ENCODE data around the gene SOX9. TPM values are rescaled to one million over a fixed set of nuclear protein-coding genes. Genes with fewer than 3 reads are reported as not detected.
A peak's percentile ranks its signal among the peaks of the same experiment; 100 is the strongest.

Gene SOX9
- total and polyA plus RNA-seq, 4 donors, result 0.42 to 1.7 (median 0.99) TPM

DNA sequence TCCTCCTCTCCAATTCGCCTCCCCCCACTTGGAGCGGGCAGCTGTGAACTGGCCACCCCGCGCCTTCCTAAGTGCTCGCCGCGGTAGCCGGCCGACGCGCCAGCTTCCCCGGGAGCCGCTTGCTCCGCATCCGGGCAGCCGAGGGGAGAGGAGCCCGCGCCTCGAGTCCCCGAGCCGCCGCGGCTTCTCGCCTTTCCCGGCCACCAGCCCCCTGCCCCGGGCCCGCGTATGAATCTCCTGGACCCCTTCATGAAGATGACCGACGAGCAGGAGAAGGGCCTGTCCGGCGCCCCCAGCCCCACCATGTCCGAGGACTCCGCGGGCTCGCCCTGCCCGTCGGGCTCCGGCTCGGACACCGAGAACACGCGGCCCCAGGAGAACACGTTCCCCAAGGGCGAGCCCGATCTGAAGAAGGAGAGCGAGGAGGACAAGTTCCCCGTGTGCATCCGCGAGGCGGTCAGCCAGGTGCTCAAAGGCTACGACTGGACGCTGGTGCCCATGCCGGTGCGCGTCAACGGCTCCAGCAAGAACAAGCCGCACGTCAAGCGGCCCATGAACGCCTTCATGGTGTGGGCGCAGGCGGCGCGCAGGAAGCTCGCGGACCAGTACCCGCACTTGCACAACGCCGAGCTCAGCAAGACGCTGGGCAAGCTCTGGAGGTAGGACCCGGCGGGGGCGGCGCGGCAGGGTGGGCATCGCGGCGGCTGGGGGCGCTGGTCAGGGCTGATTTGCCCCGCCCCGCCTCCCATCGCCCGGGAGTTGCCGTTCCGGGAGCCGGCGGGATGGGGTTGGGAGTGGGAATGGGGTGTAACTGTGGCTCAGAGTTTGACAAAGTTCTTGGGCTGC is 567 bp downstream of the SOX9 start:
- TF ChIP-seq, protein P1, sequence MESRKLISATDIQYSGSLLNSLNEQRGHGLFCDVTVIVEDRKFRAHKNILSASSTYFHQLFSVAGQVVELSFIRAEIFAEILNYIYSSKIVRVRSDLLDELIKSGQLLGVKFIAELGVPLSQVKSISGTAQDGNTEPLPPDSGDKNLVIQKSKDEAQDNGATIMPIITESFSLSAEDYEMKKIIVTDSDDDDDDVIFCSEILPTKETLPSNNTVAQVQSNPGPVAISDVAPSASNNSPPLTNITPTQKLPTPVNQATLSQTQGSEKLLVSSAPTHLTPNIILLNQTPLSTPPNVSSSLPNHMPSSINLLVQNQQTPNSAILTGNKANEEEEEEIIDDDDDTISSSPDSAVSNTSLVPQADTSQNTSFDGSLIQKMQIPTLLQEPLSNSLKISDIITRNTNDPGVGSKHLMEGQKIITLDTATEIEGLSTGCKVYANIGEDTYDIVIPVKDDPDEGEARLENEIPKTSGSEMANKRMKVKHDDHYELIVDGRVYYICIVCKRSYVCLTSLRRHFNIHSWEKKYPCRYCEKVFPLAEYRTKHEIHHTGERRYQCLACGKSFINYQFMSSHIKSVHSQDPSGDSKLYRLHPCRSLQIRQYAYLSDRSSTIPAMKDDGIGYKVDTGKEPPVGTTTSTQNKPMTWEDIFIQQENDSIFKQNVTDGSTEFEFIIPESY (IDR thresholded peaks at IDR 0.05), result no peak
- TF ChIP-seq, protein P2, sequence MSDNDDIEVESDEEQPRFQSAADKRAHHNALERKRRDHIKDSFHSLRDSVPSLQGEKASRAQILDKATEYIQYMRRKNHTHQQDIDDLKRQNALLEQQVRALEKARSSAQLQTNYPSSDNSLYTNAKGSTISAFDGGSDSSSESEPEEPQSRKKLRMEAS (IDR thresholded peaks at IDR 0.05), result no peak
- no peak for TF ChIP-seq FOXA1 (IDR thresholded peaks at IDR 0.05)
- peak overlapping the region in 2 of 3 donors; percentile 43 to 57 for H3K4me3 ChIP-seq (ENCODE audit: low read depth in 1 of 3, low read length in 3 of 3)
- H3K9ac ChIP-seq (ENCODE audit: low read depth in 1 of 2, low read length in 2 of 2), result no peak overlapping the region
- no peaks in the 10 kb centered on the region for H3K9me3 ChIP-seq (ENCODE audit: control insufficient read depth in 4 of 4, low read length in 3 of 4)
- no peak for DNase-seq (ENCODE audit: low spot score)
- H3K27me3 ChIP-seq (ENCODE audit: control insufficient read depth in 4 of 4, insufficient read depth in 4 of 4, low read length in 3 of 4), result peaks cover 0 to 19% (median 8%) of the 10 kb centered on the region in 4 donors
- H3K36me3 ChIP-seq (ENCODE audit: control insufficient read depth in 4 of 4, insufficient read depth in 3 of 4, low read depth in 1 of 4, low read length in 3 of 4), result no peaks in the 10 kb centered on the region
- 3% methylated on average over 88 of the region's 88 CpGs for WGBS
- peaks cover 15 to 50% (median 32%) of the 10 kb centered on the region in 4 donors for H3K4me1 ChIP-seq (ENCODE audit: control insufficient read depth in 4 of 4, insufficient read depth in 4 of 4, low read length in 3 of 4)
- peak overlapping the region; percentile 10 to 39 for H3K27ac ChIP-seq (ENCODE audit: low read depth in 1 of 2, low read length in 2 of 2)

DNA sequence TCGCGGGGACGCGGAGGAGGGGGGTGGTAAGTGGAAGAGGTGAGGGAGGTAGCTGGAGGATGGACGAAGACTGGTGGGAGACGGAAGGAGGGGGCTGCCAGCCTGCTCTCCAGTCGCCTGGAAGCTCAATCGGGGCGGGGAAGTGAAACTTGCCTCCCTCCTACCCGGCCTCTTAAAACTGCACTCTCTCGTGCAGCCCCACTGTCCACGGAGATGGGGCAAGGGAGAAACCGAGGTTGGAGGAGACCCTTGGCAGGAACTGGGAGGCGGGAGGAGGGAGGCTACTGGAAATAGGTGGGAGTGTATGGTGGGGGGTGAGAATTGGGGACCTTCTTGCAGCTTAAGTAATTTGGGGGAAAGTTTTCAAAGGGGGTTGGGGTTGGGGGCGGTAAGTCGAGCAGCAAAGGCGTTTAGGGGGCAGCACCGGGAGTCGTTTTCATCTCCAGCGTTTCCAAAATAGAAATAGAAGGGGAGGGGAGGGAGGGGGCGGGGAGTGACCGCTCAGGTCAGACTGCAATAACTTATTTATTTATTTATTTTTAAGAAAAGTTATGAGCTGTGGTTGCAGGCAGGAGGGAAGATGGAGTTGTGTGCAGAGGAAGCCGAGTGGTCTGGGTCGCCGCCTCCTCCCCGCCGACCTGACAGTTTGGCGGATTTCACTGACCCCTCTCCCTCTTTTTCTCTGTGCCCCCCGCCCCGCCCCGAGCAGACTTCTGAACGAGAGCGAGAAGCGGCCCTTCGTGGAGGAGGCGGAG is 1.4 kb downstream of the SOX9 start:
- TF ChIP-seq FOXA2 (IDR thresholded peaks at IDR 0.05) (no peak), GABPA (IDR thresholded peaks at IDR 0.05 in 1 of 2, conservative IDR thresholded peaks at IDR 0.05 in 1 of 2) (no peak)
- peak overlapping the region in 1 of 2 donors; percentile 39 for H3K27ac ChIP-seq (ENCODE audit: low read depth in 1 of 2, low read length in 2 of 2)
- H3K27me3 ChIP-seq (ENCODE audit: control insufficient read depth in 4 of 4, insufficient read depth in 4 of 4, low read length in 3 of 4), result peaks cover 0 to 13% (median 4%) of the 10 kb centered on the region in 4 donors
- no peak for DNase-seq (ENCODE audit: low spot score)
- H3K4me1 ChIP-seq (ENCODE audit: control insufficient read depth in 4 of 4, insufficient read depth in 4 of 4, low read length in 3 of 4), result peaks cover 13 to 42% (median 27%) of the 10 kb centered on the region in 4 donors
- H3K9ac ChIP-seq (ENCODE audit: low read depth in 1 of 2, low read length in 2 of 2), result peak overlapping the region in 1 of 2 donors; percentile 33
- H3K36me3 ChIP-seq (ENCODE audit: control insufficient read depth in 4 of 4, insufficient read depth in 3 of 4, low read depth in 1 of 4, low read length in 3 of 4), result no peaks in the 10 kb centered on the region
- H3K4me3 ChIP-seq (ENCODE audit: low read depth in 1 of 3, low read length in 3 of 3), result peak overlapping the region in 2 of 3 donors; percentile 43 to 57
- 5% methylated on average over 36 of the region's 36 CpGs for WGBS
- H3K9me3 ChIP-seq (ENCODE audit: control insufficient read depth in 4 of 4, low read length in 3 of 4), result no peaks in the 10 kb centered on the region

DNA sequence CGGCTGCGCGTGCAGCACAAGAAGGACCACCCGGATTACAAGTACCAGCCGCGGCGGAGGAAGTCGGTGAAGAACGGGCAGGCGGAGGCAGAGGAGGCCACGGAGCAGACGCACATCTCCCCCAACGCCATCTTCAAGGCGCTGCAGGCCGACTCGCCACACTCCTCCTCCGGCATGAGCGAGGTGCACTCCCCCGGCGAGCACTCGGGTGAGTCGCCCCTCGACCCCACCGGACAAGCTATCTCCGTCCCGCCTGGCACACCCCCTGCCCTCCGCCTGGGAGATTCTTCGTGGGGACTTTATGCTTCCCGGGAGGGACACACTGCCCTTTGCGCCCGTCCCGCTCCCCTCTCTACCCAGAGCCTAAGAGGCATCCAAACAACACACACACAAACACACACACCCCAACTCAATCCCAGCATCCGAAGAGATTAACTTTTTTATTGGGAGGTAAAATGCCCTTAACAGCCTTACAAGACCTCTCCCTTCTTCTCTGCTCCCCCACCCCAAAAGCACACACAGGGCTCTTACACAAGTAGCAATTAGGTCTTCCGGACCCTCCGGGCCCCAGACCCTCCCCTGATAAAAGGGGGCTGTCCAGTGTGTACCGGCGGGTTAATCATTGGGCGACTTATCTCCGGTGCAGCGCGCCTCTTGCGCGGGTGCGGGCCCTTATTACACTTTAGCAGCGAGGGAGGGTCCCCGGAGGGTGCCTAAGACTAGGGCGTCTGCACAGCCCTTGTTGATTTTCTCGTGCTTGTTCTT is 2.1 kb downstream of the SOX9 start:
- H3K9ac ChIP-seq (ENCODE audit: low read depth in 1 of 2, low read length in 2 of 2), result peak overlapping the region in 1 of 2 donors; percentile 14
- 15% methylated on average over 48 of the region's 48 CpGs for WGBS
- H3K36me3 ChIP-seq (ENCODE audit: control insufficient read depth in 4 of 4, insufficient read depth in 3 of 4, low read depth in 1 of 4, low read length in 3 of 4), result no peaks in the 10 kb centered on the region
- peaks cover 7 to 35% (median 22%) of the 10 kb centered on the region in 4 donors for H3K4me1 ChIP-seq (ENCODE audit: control insufficient read depth in 4 of 4, insufficient read depth in 4 of 4, low read length in 3 of 4)
- no peak overlapping the region for H3K27ac ChIP-seq (ENCODE audit: low read depth in 1 of 2, low read length in 2 of 2)
- H3K9me3 ChIP-seq (ENCODE audit: control insufficient read depth in 4 of 4, low read length in 3 of 4), result no peaks in the 10 kb centered on the region
- H3K4me3 ChIP-seq (ENCODE audit: low read depth in 1 of 3, low read length in 3 of 3), result peak overlapping the region in 1 of 3 donors; percentile 57
- no peak for DNase-seq (ENCODE audit: low spot score)
- peaks cover 0 to 9% (median 4%) of the 10 kb centered on the region in 4 donors for H3K27me3 ChIP-seq (ENCODE audit: control insufficient read depth in 4 of 4, insufficient read depth in 4 of 4, low read length in 3 of 4)
- TF ChIP-seq HNF4A (conservative IDR thresholded peaks at IDR 0.05) (no peak), NR2F2 (IDR thresholded peaks at IDR 0.05) (no peak), TAF1 (conservative IDR thresholded peaks at IDR 0.05) (no peak), RAD21 (IDR thresholded peaks at IDR 0.05) (no peak), SP1 (IDR thresholded peaks at IDR 0.05) (no peak), FOXA1 (IDR thresholded peaks at IDR 0.05) (no peak), FOXA2 (IDR thresholded peaks at IDR 0.05) (no peak), EGR1 (IDR thresholded peaks at IDR 0.05; ENCODE audit: low read depth in 2 of 2) (no peak), HNF4G (IDR thresholded peaks at IDR 0.05) (no peak), GABPA (IDR thresholded peaks at IDR 0.05 in 1 of 2, conservative IDR thresholded peaks at IDR 0.05 in 1 of 2) (no peak)
- TF ChIP-seq, protein P3, sequence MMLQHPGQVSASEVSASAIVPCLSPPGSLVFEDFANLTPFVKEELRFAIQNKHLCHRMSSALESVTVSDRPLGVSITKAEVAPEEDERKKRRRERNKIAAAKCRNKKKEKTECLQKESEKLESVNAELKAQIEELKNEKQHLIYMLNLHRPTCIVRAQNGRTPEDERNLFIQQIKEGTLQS (IDR thresholded peaks at IDR 0.05), result no peak
- TF ChIP-seq, protein P4, sequence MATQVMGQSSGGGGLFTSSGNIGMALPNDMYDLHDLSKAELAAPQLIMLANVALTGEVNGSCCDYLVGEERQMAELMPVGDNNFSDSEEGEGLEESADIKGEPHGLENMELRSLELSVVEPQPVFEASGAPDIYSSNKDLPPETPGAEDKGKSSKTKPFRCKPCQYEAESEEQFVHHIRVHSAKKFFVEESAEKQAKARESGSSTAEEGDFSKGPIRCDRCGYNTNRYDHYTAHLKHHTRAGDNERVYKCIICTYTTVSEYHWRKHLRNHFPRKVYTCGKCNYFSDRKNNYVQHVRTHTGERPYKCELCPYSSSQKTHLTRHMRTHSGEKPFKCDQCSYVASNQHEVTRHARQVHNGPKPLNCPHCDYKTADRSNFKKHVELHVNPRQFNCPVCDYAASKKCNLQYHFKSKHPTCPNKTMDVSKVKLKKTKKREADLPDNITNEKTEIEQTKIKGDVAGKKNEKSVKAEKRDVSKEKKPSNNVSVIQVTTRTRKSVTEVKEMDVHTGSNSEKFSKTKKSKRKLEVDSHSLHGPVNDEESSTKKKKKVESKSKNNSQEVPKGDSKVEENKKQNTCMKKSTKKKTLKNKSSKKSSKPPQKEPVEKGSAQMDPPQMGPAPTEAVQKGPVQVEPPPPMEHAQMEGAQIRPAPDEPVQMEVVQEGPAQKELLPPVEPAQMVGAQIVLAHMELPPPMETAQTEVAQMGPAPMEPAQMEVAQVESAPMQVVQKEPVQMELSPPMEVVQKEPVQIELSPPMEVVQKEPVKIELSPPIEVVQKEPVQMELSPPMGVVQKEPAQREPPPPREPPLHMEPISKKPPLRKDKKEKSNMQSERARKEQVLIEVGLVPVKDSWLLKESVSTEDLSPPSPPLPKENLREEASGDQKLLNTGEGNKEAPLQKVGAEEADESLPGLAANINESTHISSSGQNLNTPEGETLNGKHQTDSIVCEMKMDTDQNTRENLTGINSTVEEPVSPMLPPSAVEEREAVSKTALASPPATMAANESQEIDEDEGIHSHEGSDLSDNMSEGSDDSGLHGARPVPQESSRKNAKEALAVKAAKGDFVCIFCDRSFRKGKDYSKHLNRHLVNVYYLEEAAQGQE (IDR thresholded peaks at IDR 0.05), result no peak
- TF ChIP-seq, protein P5, sequence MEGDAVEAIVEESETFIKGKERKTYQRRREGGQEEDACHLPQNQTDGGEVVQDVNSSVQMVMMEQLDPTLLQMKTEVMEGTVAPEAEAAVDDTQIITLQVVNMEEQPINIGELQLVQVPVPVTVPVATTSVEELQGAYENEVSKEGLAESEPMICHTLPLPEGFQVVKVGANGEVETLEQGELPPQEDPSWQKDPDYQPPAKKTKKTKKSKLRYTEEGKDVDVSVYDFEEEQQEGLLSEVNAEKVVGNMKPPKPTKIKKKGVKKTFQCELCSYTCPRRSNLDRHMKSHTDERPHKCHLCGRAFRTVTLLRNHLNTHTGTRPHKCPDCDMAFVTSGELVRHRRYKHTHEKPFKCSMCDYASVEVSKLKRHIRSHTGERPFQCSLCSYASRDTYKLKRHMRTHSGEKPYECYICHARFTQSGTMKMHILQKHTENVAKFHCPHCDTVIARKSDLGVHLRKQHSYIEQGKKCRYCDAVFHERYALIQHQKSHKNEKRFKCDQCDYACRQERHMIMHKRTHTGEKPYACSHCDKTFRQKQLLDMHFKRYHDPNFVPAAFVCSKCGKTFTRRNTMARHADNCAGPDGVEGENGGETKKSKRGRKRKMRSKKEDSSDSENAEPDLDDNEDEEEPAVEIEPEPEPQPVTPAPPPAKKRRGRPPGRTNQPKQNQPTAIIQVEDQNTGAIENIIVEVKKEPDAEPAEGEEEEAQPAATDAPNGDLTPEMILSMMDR (IDR thresholded peaks at IDR 0.05; ENCODE audit: low read depth, low read length, missing input control), result no peak
